Sigmoid colon (tissue), 3 donors: ENCODE data around the gene CYP24A1.

Experiments
- CTCF ChIP-seq, 4 experiments: fragments of 450-650 bp in 3 of 4; fragments of 200-600 bp in 1 of 4; IDR thresholded peaks; one replicate each; pipeline ENCODE4 v1.5.1; 2016 to 2019; ENCODE audit warnings: antibody characterized with exemption in 4 of 4, mild to moderate bottlenecking in 3 of 4, moderate library complexity in 2 of 4
- POLR2A ChIP-seq, 2 donors: fragments of 450-650 bp; IDR thresholded peaks; one replicate each; pipeline ENCODE4 v1.6.1; 2016; ENCODE audit warnings: antibody characterized with exemption in 2 of 2, mild to moderate bottlenecking in 2 of 2, moderate library complexity in 2 of 2

GRCh38 chr20:54119744-54120143 lies 54.0 kb downstream of the CYP24A1 start:
- TF ChIP-seq CTCF (IDR thresholded peaks at IDR 0.05) (no peak), POLR2A (IDR thresholded peaks at IDR 0.05) (no peak)
